HG03139 (cell line): ENCODE measurements around the gene SLC50A1.
A peak's percentile ranks its signal among the peaks of the same experiment; 100 is the strongest.

Experiments used
- ATAC-seq: cut with Tn5 transposase; IDR thresholded peaks from one replicate; pipeline ENCODE4 v1.9.1; 2021; ENCODE audit not compliant: unreplicated experiment

The SLC50A1 gene

GRCh38 chr1:155183775-155184221 lies 48.1 kb downstream of the SLC50A1 start:
- no peak for ATAC-seq

GRCh38 chr1:155184351-155184811 lies 48.7 kb downstream of the SLC50A1 start:
- no peak for ATAC-seq

- ATAC-seq, result peak; percentile 84
These were observed 49.5 kb downstream of the SLC50A1 start for GRCh38 chr1:155184835-155185782.

- no peak for ATAC-seq
These were observed 50.1 kb downstream of the SLC50A1 start for GRCh38 chr1:155185783-155186066.

- no peak for ATAC-seq
These were observed 50.6 kb downstream of the SLC50A1 start for GRCh38 chr1:155186067-155186793.

GRCh38 chr1:155186794-155187455 lies 51.3 kb downstream of the SLC50A1 start:
- ATAC-seq, result no peak

- ATAC-seq, result no peak
These were observed 51.8 kb downstream of the SLC50A1 start for GRCh38 chr1:155187456-155187891.

- ATAC-seq, result no peak
These were observed 52.6 kb downstream of the SLC50A1 start for GRCh38 chr1:155188268-155188667.
